DMS153 treated with DMSO at 0.1 percent for 48 hours (cell line): Measurements from ENCODE around the gene MED15.

Source experiments
- DNase-seq: peaks from one replicate; lab custom pipeline; 2025; ENCODE audit not compliant: unreplicated experiment; lab: John Stamatoyannopoulos, UW

The MED15 gene

DNA sequence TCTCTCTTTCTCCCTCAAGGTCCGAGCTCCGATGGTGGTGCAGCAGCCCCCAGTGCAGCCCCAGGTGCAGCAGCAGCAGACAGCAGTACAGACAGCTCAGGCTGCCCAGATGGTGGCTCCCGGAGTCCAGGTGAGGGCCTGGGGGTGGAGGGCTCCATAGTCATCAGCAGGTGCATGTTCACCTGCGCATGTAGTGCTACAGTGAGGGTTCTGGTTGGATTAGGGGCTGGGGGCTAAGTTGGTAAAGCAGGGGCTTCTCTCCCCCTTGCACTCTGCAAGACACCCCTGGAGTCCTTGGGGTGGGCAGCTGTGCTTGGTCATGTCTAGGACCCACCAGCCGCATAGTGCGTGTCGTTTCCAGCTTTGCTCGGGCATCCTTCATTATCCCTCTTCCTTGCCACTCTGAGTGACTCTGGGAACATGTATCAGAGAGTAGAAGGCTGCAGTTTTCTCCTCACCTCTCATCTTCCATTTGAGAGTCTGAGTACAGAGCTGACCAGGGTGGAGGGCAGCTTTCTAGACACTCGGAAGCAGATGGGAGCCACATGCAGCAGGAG lies 61.2 kb downstream of the MED15 start:
- no peak for DNase-seq

DNA sequence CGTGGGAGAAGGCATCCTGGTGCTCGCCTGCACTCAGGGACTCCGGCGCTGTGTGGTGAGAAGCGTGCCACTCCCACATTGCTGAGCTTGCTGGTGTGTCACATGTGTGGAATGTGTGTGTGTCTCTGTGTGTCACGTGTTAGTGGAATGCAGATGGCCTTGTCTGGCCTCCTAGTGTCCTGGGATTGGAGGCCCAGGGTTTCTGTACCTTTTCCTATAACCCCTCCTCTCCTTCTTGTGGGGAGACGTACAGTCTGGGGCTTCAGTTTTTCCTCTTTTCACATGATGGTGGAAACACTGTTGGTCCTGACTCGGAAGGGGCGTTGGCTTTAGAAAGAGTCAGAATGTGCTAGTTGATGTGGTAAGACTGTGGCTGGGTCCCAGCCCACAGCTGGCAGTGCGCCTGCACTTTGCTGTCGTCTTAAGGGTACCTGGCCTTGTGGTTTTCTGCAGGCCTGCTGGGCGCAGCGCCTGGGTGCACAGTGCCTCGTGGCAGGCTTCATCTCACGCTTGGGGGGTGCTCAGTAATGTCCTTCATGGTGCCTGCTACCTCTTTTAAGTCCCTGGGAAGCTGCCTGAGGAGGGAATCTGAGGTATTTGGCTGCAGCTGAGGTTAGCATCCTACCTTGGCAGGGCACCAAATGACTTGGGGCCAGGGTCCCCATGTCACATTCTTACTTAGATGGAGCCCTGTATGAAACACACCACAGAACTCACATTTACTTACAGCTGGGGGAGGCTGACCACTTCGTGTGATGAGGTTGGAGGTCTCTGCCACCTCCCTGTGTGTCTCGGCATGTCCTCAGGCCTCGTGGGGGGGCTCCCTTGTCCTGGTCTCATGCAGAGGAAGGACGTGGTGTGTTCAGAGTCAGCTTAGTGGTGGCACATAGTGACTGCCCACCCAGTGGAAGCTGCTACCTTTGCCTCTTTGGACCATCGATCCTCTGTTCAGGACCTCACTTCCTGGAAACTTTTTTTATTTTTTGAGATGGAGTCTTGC lies 61.9 kb downstream of the MED15 start:
- DNase-seq: no peak

DNA sequence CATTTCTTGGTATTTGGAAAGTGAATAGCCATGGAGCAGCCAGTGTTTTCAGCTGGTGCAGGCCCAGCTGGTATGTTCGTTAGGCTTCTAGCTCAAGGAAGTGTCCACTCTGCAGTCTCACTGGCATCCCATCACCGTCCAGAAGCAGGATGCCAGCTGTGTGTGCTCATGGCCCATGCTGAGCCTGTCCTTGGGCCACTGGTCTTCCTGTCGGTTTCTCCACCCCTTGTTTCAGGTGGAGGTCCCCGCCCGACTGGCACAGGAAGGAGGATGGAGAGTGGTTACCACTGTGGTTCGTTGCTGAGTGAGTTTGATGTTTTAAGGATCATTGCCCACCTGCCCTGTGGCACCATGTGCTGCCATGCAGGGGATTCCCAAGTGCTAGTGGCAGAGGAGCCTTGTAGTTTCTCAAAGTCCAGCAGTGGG lies 63.7 kb downstream of the MED15 start:
- DNase-seq: no peak

DNA sequence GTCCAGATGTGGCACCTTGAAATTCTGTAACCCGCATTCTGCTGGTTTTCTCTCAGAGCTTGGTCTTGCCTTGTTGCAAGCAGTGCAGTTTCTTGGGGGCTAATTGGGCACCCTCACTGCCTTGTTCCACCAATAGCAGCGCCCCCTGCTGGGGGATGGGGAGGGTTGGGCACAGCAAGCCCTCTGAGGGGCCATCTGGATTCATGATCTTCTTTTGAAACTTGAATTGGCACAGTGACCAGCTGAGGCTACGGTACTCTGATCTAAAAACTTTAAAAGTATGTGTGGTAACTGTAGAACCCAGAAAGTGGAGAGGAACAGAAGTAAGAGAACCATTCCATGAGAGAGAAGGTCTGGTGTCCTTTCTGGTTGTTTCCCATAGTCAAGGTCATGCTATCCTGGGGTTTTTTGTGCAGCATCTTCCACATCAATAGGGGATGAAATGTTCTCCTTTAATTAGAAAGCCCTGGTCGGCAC lies 64.2 kb downstream of the MED15 start:
- DNase-seq: no peak

DNA sequence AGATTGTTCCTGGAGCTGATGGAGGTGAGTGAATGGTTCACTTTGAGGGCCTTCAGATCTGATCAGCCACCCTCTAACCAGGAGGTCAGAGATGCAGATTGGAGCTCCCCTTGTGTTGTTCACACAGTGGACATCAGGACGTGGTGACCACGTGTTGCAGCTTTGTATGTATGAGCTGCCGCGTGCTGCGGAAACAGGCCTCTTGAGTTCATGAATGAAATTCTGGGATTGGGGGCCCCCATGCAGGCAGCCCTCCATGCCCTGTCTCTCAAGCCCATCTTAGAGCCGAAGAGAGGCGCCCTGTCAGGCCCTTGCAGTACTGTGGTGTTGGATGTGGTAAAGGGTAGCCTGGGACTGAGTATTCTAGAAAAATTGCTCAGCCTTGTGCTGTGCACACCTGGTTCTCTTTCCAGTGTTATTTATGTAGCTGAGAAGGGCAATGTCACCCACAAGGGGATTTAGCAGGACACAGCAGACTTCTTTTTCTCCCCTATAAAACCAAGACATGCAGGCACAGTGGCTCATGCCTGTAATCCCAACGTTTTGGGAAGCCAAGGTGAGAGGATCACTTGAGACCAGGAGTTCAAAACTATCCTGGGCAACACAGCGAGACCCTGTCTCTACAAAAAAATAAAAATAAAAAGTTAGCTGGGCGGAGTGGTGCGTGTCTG lies 64.9 kb downstream of the MED15 start:
- no peak for DNase-seq

DNA sequence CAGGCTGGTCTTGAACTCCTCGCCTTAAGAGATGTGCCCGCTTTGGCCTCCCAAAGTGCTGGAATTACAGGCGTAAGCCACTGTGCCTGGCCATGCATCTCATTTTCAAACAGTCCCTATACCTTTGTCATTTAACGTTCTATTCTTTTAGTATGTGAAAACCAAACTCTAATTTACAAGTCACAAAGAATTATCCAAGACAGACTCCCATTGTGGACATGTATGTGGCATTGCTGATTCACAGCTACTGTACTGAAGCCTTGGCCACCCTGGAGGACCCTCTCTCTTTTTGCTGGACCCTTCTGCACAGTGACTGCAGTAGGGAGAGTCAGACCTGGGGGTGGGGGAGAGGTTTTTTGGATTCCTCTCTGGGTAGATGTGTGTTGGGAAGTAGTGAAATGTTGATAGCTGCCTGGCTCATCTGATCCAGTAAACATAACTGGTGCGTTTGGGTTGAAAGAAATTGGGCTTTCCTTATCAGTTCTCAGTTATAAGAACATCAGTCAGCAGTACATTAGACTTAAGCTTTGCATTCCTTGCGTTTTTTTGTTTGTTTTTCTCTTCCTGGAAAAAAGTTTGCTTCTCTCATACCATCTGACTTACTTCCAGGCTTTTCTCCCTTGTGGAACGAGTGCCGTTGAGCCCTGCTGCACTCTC lies 65.9 kb downstream of the MED15 start:
- no peak for DNase-seq

DNA sequence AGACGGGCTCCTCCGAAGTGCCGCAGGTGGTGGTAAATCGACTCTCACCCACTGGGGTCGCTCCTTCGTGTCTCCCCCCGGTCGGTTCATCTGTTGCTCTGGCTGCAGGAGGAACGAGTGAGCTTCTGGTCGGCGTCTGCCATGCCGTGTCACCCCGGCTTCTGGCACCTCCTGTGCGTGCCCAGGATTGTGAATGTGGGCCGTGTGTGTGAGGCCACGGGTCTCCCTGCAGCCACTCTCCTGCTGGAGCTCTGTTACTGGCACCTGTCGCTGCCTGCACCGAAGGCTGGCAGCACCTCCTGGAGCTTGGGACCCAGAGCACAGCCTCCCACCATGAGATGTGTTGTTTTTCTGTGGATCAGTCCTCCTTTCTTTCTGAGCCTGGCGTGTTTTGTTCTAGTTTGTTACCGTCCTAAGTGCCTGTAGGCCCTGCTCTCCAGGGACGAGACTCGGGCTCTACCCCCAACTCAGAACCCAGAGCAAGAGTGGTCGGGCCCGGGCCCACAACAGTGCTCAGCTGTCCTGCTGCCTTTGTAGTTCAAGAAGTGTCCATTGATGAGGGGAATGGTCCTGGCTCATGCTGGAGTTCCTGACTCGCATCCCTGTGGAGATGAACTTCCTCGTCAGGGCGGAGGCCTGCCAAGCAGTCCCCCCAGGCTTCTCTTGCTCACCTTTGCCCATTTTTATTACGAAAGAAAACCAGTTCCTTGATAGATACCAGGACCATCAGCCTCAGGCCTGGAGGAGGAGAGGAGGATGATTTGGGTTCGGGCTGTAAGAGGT lies 66.6 kb downstream of the MED15 start:
- no peak for DNase-seq

DNA sequence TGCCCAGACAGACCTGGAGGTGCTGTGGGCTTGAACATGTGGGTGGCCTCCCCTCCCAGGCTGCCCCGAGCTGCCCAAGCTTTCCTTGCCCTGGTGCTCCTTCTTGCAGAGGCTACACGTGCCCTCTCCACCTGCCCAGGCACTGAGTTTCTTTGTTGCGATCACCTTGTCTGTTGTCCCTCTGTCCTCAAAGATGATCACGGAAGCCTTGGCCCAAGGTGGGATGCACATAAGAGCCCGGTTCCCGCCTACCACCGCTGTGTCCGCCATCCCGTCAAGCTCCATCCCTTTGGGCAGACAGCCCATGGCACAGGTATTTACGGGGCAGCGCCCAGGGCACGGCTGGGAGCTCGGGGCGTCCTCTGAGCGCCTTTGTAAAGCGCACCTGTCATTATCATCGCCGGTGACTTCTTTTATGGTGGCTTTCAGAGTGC lies 67.5 kb downstream of the MED15 start:
- no peak for DNase-seq

DNA sequence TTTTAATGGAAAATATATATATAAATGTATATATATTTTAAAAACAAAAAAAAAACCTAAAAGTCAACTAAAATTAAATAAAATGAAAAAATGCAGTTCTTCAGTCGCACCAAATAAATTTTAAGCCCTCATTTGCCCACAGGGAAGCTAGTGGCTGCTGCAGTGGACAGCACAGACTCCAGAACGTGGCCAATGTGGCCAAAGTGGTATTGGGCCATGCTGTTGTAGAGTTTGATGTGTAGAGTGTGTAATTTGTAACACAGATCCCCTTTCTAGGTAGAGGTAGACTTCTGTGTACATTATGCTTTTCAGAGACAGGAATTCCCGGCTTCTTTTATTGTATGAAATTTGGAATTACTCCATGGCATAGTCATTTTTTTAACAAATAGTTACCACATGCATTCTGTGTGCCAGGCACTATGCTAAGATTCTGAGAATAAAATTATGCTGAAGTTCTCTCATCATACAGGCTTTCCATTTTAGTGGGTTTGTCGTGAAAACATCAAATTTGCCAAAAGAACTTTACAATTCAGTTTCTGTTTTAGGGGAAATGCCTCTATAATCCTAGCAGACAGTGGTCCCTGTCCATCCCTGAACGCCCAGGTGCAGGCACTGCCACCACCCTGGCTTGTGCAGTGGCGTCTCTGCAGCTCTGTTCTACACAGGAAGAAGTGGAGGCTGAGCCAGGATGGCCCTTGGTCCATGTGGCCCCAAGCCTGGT lies 68.5 kb downstream of the MED15 start:
- no peak for DNase-seq

DNA sequence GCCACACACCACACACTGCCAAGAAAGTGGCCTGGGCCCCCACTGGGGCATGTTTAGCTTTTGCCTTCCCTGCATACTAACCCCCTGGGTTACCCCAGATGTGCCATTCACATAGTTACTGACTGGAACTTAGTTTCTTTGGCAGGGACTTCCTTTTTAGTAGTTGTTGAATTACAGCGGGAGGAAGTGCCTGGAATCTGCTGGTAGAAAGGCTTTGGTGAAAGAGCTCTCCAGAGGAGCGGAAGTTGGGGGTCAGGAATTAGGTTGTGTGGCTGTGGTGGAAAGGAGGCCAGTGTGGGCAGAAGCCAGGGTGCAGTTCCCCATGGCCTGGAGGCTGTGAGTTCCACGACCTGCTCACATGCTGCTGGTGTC lies 69.0 kb downstream of the MED15 start:
- no peak for DNase-seq

DNA sequence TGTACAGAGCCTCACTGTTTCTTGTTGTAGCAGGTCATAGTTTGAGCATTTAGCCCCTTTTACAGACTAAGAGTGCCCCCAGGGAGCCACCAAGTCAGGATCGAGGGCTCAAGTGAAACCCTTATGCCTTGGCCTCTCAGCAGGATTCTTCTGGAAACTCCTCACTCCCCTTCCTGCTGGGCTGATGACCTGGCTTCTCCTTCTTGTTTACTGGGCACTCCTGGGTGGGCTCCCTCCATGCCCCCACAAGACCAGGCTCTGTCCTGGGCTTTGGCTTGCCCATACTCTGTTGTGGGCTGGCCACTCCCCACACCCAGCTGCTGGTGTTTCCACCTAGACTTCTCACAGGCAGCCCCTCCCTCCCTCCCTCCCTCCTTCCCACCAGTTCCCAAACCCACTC lies 69.6 kb downstream of the MED15 start:
- no peak for DNase-seq

DNA sequence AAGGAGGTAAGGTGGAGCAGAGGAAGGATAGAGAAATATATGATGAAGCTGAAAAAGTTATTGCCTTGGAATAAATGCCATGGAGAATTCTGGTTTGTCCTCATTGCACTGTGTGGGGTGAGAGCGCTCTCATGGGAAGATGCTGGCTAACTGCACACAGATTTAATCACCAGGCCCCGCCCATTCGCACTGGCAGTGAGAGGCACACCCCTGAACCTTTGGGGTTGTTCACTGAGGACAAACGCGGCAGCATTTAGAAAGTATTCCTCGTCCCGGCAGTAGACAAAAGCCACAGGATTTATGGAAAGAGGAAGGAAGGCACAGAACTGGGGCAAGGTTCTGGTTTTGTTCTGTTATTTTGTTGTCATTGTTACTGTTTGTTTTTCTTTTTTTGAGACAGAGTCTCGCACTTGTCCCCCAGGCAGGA lies 70.2 kb downstream of the MED15 start:
- DNase-seq: no peak

DNA sequence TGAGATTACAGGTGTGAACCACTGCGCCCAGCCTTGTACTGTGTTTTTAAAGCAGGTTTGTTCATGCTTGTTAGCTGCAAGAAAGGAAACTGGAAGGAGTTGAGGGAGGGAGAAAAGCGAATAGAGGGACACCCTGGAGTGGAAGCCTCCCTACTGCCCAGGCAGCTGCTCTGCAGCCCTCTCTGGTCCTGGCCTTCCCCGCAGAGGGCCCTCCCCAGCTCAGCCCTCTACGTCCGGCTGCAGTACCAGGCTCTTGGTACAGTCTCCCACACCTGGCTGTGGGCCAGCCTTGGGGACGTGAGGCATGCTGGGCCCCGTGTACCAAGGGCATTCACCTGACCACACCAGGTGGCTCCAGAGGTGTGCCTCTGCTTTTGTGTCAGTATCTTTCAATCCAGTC lies 70.8 kb downstream of the MED15 start:
- no peak for DNase-seq

DNA sequence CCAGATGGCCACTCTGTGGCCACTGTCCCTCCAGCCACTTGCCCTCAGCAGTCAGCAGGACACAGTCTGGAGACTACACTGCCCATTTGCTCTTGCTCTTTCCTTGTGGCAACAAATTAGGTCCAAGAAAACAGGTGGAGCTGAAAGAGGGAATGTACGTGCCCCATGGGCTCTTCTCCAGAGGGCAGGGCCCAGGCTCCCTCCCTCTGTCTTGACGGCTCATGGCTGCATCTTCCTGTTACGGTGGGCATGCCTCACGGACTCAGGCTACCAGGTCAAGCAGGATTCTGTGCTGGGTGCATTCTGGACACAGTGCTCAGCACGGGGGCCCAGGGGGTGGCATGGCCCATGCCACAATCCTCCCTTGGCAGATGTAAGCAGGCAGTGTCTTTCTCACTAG lies 71.3 kb downstream of the MED15 start:
- no peak for DNase-seq

DNA sequence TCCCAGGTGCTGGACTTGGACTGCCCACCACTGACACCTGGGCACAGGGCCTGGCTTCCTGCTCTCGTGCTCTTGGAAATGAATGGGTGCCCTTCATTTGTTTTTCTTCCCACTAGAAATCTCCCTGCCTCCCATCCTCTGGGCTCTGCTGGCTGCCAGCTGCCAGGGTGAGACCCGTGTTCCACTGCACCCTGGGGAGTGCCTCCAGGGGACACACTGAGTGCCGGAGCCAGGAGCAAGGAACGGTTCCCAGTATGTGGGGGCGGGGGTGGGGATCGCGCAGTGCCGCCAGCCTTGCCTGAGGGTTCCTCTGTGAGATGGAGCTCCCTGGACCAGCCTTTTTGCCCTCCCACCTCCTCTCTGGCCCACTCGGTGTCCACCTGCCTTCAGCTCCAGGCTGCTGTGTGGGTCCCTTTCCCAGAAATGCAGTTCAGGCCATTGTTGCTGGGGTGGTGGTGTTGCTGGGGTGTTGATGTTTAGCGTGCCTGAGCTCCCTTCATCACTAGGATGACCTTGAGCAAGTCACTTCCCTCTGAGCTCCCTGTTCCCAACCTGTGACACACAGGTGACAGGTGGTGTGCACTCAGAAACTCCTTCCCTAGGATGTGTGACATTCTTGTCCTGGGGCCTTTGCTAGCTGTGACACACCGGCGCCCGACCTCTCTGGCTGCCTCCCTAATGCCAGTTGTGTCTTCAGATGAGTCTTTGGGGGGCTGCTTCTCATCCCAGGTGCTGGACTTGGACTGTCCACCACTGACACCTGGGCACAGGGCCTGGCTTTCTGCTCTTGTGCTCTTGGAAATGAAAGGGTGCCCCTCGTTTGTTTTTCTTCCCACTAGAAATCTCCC lies 72.1 kb downstream of the MED15 start:
- no peak for DNase-seq

DNA sequence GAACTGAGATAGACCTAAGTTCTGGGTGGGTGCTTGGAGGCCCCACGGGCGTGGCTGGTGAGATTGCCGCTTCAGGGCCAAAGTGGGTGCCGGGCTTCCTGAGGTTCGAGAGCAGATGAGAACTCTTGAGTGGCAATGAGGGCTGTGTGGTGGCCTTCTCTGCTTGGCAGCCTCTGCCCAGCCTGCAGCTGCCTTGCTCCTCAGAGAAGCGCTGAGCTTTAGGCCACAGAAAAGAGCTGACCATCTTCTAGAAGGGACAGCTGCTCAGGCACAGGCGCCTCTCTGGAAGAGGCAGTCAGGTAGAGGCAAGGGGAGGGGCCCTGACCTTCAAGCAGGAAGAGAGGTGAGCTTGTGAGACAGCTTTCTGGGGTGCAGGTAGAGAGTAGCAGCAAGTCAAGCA lies 72.8 kb downstream of the MED15 start:
- no peak for DNase-seq

DNA sequence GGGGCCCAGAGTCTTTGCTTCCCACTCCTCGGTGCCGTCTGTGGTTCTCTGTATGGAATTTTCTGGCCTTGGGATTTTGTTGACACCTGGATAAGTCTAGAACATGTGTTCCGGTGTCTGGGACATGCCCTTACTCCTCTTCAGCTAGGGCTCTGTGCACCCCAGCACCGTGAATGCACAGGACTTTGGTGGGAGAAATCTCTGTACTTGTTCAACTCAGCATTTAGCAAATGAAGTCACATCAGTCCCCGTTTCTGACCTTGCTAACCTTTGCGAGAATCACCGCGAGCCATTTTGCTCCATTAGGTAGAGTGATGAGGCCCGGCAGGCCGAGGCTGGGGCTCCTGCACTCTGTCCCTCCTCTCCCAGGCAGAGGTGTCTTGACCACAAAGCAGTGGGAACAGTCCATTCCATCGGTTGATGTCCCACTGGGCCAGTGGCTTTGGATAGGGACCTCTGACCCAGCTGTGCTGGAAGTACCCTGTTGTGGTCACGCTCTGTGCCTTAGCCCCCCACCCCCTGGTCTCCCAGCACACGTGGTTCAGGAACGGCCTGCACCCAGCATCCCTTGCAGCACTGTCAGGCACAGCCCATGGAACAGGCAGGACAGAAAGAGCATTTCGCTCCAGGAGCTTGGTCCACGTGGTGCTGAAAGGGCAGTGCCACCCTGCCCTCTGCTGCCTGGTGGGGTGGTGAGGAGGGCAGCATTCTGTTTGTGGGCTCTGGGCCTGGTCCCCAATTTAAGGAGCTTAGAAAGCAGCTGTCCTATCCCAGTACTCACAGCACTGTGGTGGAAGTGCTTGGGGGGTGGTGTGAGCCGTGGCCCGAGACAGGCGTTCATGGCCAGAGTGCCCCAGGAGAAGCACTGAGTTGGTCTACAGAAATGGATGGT lies 73.4 kb downstream of the MED15 start:
- no peak for DNase-seq
